Mucosa of descending colon (tissue), 3 donors: ENCODE data around the gene OPCML. TPM values are rescaled to one million over a fixed set of nuclear protein-coding genes. Genes with fewer than 3 reads are reported as not detected.

Experiments used
- ATAC-seq: fragments of 200-7000 bp; cut with Tn5 transposase; one replicate; pipeline ENCODE4 v1.9.1; 2020; ENCODE audit warnings: mild to moderate bottlenecking, moderate library complexity
- DNase-seq, 3 donors: peaks; one replicate each; pipeline ENCODE4 v3.0.0-alpha.2; 2020
- H3K36me3 ChIP-seq: fragments of 200-600 bp; one replicate; pipeline ENCODE4 v1.8.0; 2021; ENCODE audit warnings: low read depth, mild to moderate bottlenecking
- H3K4me1 ChIP-seq: fragments of 200-600 bp; one replicate; pipeline ENCODE4 v1.8.0; 2021; ENCODE audit warnings: low read depth, mild to moderate bottlenecking
- H3K4me3 ChIP-seq: fragments of 200-600 bp; one replicate; pipeline ENCODE4 v1.8.0; 2021; ENCODE audit warnings: mild to moderate bottlenecking
- H3K9me3 ChIP-seq: fragments of 200-600 bp; one replicate; pipeline ENCODE4 v1.8.0; 2021; ENCODE audit warnings: mild to moderate bottlenecking
- CTCF ChIP-seq: fragments of 200-600 bp; IDR thresholded peaks from one replicate; pipeline ENCODE4 v1.8.0; 2022; ENCODE audit warnings: antibody characterized with exemption, mild to moderate bottlenecking
- intact Hi-C, 2 donors: fragments of 100-400 bp; cut with DNase I in 1 of 2; cut with micrococcal nuclease in 1 of 2; formaldehyde crosslinking; loops; one replicate each; pipeline versions ENCODE4 v1.11.0 to v1.11.1; 2022; cut with DNase I, micrococcal nuclease
- total RNA-seq, 3 donors: library from RNA; stranded (reverse); fragmentation: NEBNext Ultra II Directional in 2 of 3; extraction: Animal tissue kit (Norgen Biotek cat#: 25700) in 2 of 3; gene quantifications; one replicate each; pipeline versions ENCODE4 v1.2.1 to v1.2.4, GENCODE V29; 2021 to 2023
- donor health status: DM: no; HTN: no; CAD: no; lungs with moderate emphysema.
- donor health status: DM: no; HTN: no; CAD: no.
- donor health status: DM: no; HTN: yes; CAD: no.

The OPCML gene
- total RNA-seq, 3 donors from 2014 or later, result 0.10 to 0.47 TPM; not detected in 1

GRCh38 chr11:132531921-132532320 lies 1000.4 kb downstream of the OPCML start:
- H3K4me1 ChIP-seq, result no peaks in the 10 kb centered on the region
- no peak for DNase-seq
- intact Hi-C loops, result no loop called here
- ATAC-seq, result no peak
- TF ChIP-seq CTCF, result no peak
- peaks cover 6% of the 10 kb centered on the region for H3K9me3 ChIP-seq
- H3K4me3 ChIP-seq, result no peak overlapping the region
- no peaks in the 10 kb centered on the region for H3K36me3 ChIP-seq

- no peak overlapping the region for H3K4me3 ChIP-seq
- peaks cover 18% of the 10 kb centered on the region for H3K9me3 ChIP-seq
- no peaks in the 10 kb centered on the region for H3K4me1 ChIP-seq
- H3K36me3 ChIP-seq, result no peaks in the 10 kb centered on the region
- intact Hi-C loops, result no loop called here
- TF ChIP-seq CTCF, result no peak
- DNase-seq (no peak), ATAC-seq (no peak)
These were observed 1004.1 kb downstream of the OPCML start for GRCh38 chr11:132528181-132528580.

GRCh38 chr11:132523929-132524328 lies 1008.4 kb downstream of the OPCML start:
- intact Hi-C loops, result no loop called here
- Histone ChIP-seq H3K36me3 (no peaks in the 10 kb centered on the region), H3K4me3 (no peak overlapping the region), H3K9me3 (peaks cover 20% of the 10 kb centered on the region), H3K4me1 (no peaks in the 10 kb centered on the region)
- no peak for TF ChIP-seq CTCF
- ATAC-seq (no peak), DNase-seq (no peak)

- Histone ChIP-seq H3K9me3 (peaks cover 13% of the 10 kb centered on the region), H3K36me3 (no peaks in the 10 kb centered on the region), H3K4me1 (no peaks in the 10 kb centered on the region), H3K4me3 (no peak overlapping the region)
- ATAC-seq, result no peak
- intact Hi-C loops, result no loop called here
- DNase-seq, result no peak
- TF ChIP-seq CTCF, result no peak
These were observed 1012.1 kb downstream of the OPCML start for GRCh38 chr11:132520199-132520598.

GRCh38 chr11:132519241-132519815 lies 1013.0 kb downstream of the OPCML start:
- ATAC-seq, result no peak
- intact Hi-C loops, result no loop called here
- no peak for DNase-seq
- no peaks in the 10 kb centered on the region for H3K36me3 ChIP-seq
- no peak overlapping the region for H3K4me3 ChIP-seq
- TF ChIP-seq CTCF, result no peak
- H3K9me3 ChIP-seq, result peaks cover 9% of the 10 kb centered on the region
- no peaks in the 10 kb centered on the region for H3K4me1 ChIP-seq
